Fibroblast of skin of abdomen (primary cell): ENCODE data around the gene EXTL1.

Experiments
- DNase-seq: peaks from one replicate; pipeline ENCODE4 v3.0.0-alpha.2; 2013

Gene EXTL1

GRCh38 chr1:26075421-26076144 lies 54.0 kb downstream of the EXTL1 start:
- no peak for DNase-seq

GRCh38 chr1:26077524-26077923 lies 55.9 kb downstream of the EXTL1 start:
- DNase-seq = no peak

- no peak for DNase-seq
Observed at GRCh38 chr1:26078286-26079177, 57.0 kb downstream of the EXTL1 start.

- DNase-seq = no peak
Observed at GRCh38 chr1:26079178-26079563, 57.6 kb downstream of the EXTL1 start.

- DNase-seq = no peak
Observed at GRCh38 chr1:26079960-26080814, 58.6 kb downstream of the EXTL1 start.

- no peak for DNase-seq
Observed at GRCh38 chr1:26081267-26082019, 59.9 kb downstream of the EXTL1 start.

- no peak for DNase-seq
Observed at GRCh38 chr1:26082020-26082350, 60.4 kb downstream of the EXTL1 start.

- DNase-seq = no peak
Observed at GRCh38 chr1:26083208-26083607, 61.6 kb downstream of the EXTL1 start.

- no peak for DNase-seq
Observed at GRCh38 chr1:26084091-26084561, 62.6 kb downstream of the EXTL1 start.

- DNase-seq = no peak
Observed at GRCh38 chr1:26084844-26085243, 63.3 kb downstream of the EXTL1 start.
